HCT116 (cell line): ENCODE measurements around the gene IFNL2. TPM values are rescaled to one million over a fixed set of nuclear protein-coding genes. Genes with fewer than 3 reads are reported as not detected.

Experiments used
- ATAC-seq: fragments of 200-7000 bp; cut with Tn5 transposase; 2 replicates; pipeline ENCODE4 v1.9.1; 2020; ENCODE audit warnings: mild to moderate bottlenecking, moderate library complexity
- BruUV-seq: library from RNA; stranded (reverse); fragments of 400-500 nt; replicated peaks from 2 replicates; lab custom pipeline; 2021; lab: Mats Ljungman, UMichigan
- CTCF ChIA-PET: fragments of 300-600 bp; sonication (Branson Sonifier 250); formaldehyde crosslinking; loops from one replicate; lab custom pipeline; 2021; ENCODE audit warnings: antibody characterized with exemption; lab: Charles Lee
- POLR2A ChIA-PET: fragments of 300-600, 350-600 bp; sonication (Branson Sonifier 250); formaldehyde crosslinking; loops from one replicate; lab custom pipeline; 2021; ENCODE audit warnings: antibody characterized with exemption; lab: Charles Lee
- RAD21 ChIA-PET, 2 experiments: fragments of 300-600 bp; sonication (Branson Sonifier 250); formaldehyde crosslinking; loops; one replicate each; lab custom pipeline; 2023; ENCODE audit warnings: low total read pairs in 2 of 2; ENCODE audit not compliant: uncharacterized antibody in 2 of 2, unreplicated experiment in 2 of 2, low non-redundant PET in 1 of 2; lab: Charles Lee
- DNase-seq: peaks from one replicate; pipeline ENCODE4 v3.0.0-alpha.2; 2010; ENCODE audit warnings: low read depth, low spot score
- H2AFZ ChIP-seq: fragments of 200-600 bp; shearing (Covaris generic), sonication (generic); 2 replicates; pipeline ENCODE4 v1.6.1; 2017; ENCODE audit warnings: low read depth, mixed run types, mixed read lengths, antibody characterized with exemption, low read length; ENCODE audit not compliant: poor library complexity, severe bottlenecking
- H3K27ac ChIP-seq: 2 replicates; pipeline ENCODE4 v1.5.1; 2012; ENCODE audit warnings: low read depth, low read length
- H3K27me3 ChIP-seq: fragments of 200-600 bp; sonication (generic); 2 replicates; pipeline ENCODE4 v1.6.1; 2016; ENCODE audit warnings: mixed run types, low read length, mixed read lengths; ENCODE audit not compliant: insufficient read depth
- H3K36me3 ChIP-seq, 2 experiments: fragments of 200-500 bp in 1 of 2; fragments of 200-600 bp in 1 of 2; sonication (Bioruptor generic) in 1 of 2; sonication (generic) in 1 of 2; 2 replicates each; pipeline versions ENCODE4 v1.5.1 to v1.6.1; 2014 to 2016; ENCODE audit warnings: low read length in 2 of 2, inconsistent platforms in 1 of 2, mixed read lengths in 1 of 2, mixed run types in 1 of 2; ENCODE audit not compliant: insufficient read depth in 2 of 2, control insufficient read depth in 1 of 2
- H3K4me1 ChIP-seq, 2 experiments: fragments of 200-600 bp in 1 of 2; sonication (generic) in 1 of 2; 2 replicates each; pipeline versions ENCODE4 v1.5.1 to v1.6.1; 2012 to 2017; ENCODE audit warnings: low read length in 2 of 2, inconsistent platforms in 1 of 2, mild to moderate bottlenecking in 1 of 2, mixed read lengths in 1 of 2, mixed run types in 1 of 2, moderate library complexity in 1 of 2; ENCODE audit not compliant: insufficient read depth in 2 of 2, control insufficient read depth in 1 of 2
- H3K4me2 ChIP-seq: fragments of 200-600 bp; sonication (generic); 2 replicates; pipeline ENCODE4 v1.6.1; 2017; ENCODE audit warnings: mixed run types, low read length, mixed read lengths
- H3K4me3 ChIP-seq, 2 experiments: fragments of 200-600 bp in 1 of 2; sonication (generic) in 1 of 2; replicated peaks in 1 of 2; 2 replicates each; pipeline ENCODE4 v1.5.1; 2011 to 2016; ENCODE audit warnings: low read length in 2 of 2, control low read depth in 1 of 2, low read depth in 1 of 2, mild to moderate bottlenecking in 1 of 2, mixed read lengths in 1 of 2, mixed run types in 1 of 2
- H3K79me2 ChIP-seq: fragments of 200-600 bp; sonication (generic); 2 replicates; pipeline ENCODE4 v1.6.1; 2017; ENCODE audit warnings: mild to moderate bottlenecking, mixed run types, low read length, moderate library complexity, mixed read lengths; ENCODE audit not compliant: insufficient read depth
- H3K9ac ChIP-seq: fragments of 200-600 bp; sonication (generic); 2 replicates; pipeline ENCODE4 v1.6.1; 2016; ENCODE audit warnings: low read length, mixed read lengths
- H3K9me2 ChIP-seq: fragments of 200-600 bp; sonication (generic), shearing (Covaris generic); 2 replicates; pipeline ENCODE4 v1.6.1; 2017; ENCODE audit warnings: mixed run types, mild to moderate bottlenecking, moderate library complexity; ENCODE audit not compliant: insufficient read depth
- H3K9me3 ChIP-seq, 2 experiments: fragments of 200-500 bp in 1 of 2; fragments of 200-600 bp in 1 of 2; sonication (Bioruptor generic) in 1 of 2; sonication (generic) in 1 of 2; 2 replicates each; pipeline ENCODE4 v1.6.1; 2014 to 2017; ENCODE audit warnings: low read length in 2 of 2, mixed read lengths in 2 of 2, inconsistent platforms in 1 of 2, low read depth in 1 of 2, mild to moderate bottlenecking in 1 of 2, mixed run types in 1 of 2, moderate library complexity in 1 of 2; ENCODE audit not compliant: control insufficient read depth in 1 of 2, insufficient read depth in 1 of 2
- H4K20me1 ChIP-seq: fragments of 200-600 bp; sonication (generic), shearing (Covaris generic); 2 replicates; pipeline ENCODE4 v1.6.1; 2017; ENCODE audit warnings: mixed run types, mild to moderate bottlenecking, moderate library complexity; ENCODE audit not compliant: insufficient read depth
- CBX3 ChIP-seq: IDR thresholded peaks from 2 replicates; pipeline ENCODE4 v1.6.1; 2012; ENCODE audit warnings: low read depth
- CEBPB ChIP-seq: IDR thresholded peaks from 2 replicates; pipeline ENCODE4 v1.6.1; 2012; ENCODE audit warnings: low read depth
- EGR1 ChIP-seq: IDR thresholded peaks from 2 replicates; pipeline ENCODE4 v1.6.1; 2012; ENCODE audit warnings: low read depth
- ELF1 ChIP-seq: IDR thresholded peaks from 2 replicates; pipeline ENCODE4 v1.6.1; 2012; ENCODE audit warnings: low read depth, borderline replicate concordance
- EZH2 ChIP-seq: fragments of 200-600 bp; sonication (generic); IDR thresholded peaks from 2 replicates; pipeline ENCODE4 v1.6.1; 2017; ENCODE audit warnings: antibody characterized with exemption, mixed run types
- EZH2phosphoT487 ChIP-seq: fragments of 200-600 bp; IDR thresholded peaks from 2 replicates; pipeline ENCODE4 v1.6.1; 2018; ENCODE audit warnings: antibody characterized with exemption, borderline replicate concordance
- FOSL1 ChIP-seq: IDR thresholded peaks from 2 replicates; pipeline ENCODE4 v1.6.1; 2012; ENCODE audit warnings: low read depth
- JUND ChIP-seq: IDR thresholded peaks from 2 replicates; pipeline ENCODE4 v1.6.1; 2012
- POLR2A ChIP-seq: IDR thresholded peaks from 2 replicates; pipeline ENCODE4 v1.7.0; 2011; ENCODE audit warnings: borderline replicate concordance; ENCODE audit not compliant: insufficient read depth, insufficient read length; ENCODE audit errors: extremely low read depth
- RAD21 ChIP-seq: IDR thresholded peaks from 2 replicates; pipeline ENCODE4 v1.6.1; 2012; ENCODE audit warnings: low read depth, mild to moderate bottlenecking
- SIN3A ChIP-seq: IDR thresholded peaks from 2 replicates; pipeline ENCODE4 v1.6.1; 2012; ENCODE audit warnings: low read depth
- SP1 ChIP-seq: IDR thresholded peaks from 2 replicates; pipeline ENCODE4 v1.6.1; 2012; ENCODE audit warnings: low read depth
- SRF ChIP-seq: IDR thresholded peaks from 2 replicates; pipeline ENCODE4 v1.6.1; 2012; ENCODE audit warnings: low read depth
- YY1 ChIP-seq: IDR thresholded peaks from 2 replicates; pipeline ENCODE4 v1.6.1; 2011; ENCODE audit warnings: low read length, low read depth, moderate library complexity, mild to moderate bottlenecking; ENCODE audit not compliant: insufficient replicate concordance; ENCODE audit errors: extremely low read depth
- ZFX ChIP-seq: fragments of 450-650 bp; IDR thresholded peaks from 2 replicates; pipeline ENCODE4 v1.6.1; 2017
- ZNF274 ChIP-seq: fragments of 200-500 bp; sonication (Bioruptor generic); IDR thresholded peaks from 2 replicates; pipeline ENCODE4 v1.6.1; 2014; ENCODE audit warnings: mild to moderate bottlenecking, low read depth, low read length, inconsistent platforms
- intact Hi-C: fragments of 100-400 bp; cut with micrococcal nuclease; formaldehyde crosslinking; loops from 2 replicates; pipeline ENCODE4 v1.10.0; 2022
- total RNA-seq: library from RNA; stranded (reverse); gene quantifications from one replicate; pipeline ENCODE4 v1.2.1, GENCODE V29; 2021; ENCODE audit not compliant: unreplicated experiment
- TF ChIP-seq, protein P1 (sequence below): IDR thresholded peaks from 2 replicates; pipeline ENCODE4 v1.6.1; 2012
- TF ChIP-seq, protein P2 (sequence below): IDR thresholded peaks from 2 replicates; pipeline ENCODE4 v1.6.1; 2012
- TF ChIP-seq, protein P3 (sequence below): IDR thresholded peaks from 2 replicates; pipeline ENCODE4 v1.6.1; 2011; ENCODE audit warnings: mild to moderate bottlenecking, low read length, moderate library complexity; ENCODE audit not compliant: insufficient replicate concordance; ENCODE audit errors: extremely low read depth

The IFNL2 gene
- total RNA-seq, 1 experiment from 2014 or later = not detected

DNA sequence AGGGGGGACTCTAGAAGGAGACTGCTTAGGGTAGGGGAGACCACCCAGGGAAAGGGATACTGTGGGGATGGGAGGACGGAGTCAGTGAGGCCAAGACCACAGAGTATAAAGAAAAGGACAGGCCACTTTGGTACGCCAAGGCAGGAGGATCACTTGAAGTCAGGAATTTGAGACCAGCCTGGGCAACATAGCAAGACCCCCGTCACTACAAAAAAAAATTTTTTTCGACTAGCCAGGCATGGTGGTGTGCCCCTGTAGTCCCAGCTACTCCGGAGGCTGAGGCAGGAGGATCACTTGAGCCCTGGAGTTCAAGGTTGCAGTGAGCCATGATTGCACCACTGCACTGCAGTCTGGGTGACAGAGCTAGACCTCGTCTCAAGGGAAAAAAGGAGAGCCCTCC, 30.0 kb upstream of the IFNL2 start:
- DNase-seq = no peak
- no peaks in the 10 kb centered on the region for H3K79me2 ChIP-seq
- H3K36me3 ChIP-seq = no peaks in the 10 kb centered on the region
- no peaks in the 10 kb centered on the region for H3K9me3 ChIP-seq
- no peak overlapping the region for H3K4me3 ChIP-seq
- H3K9ac ChIP-seq = 0 out of 2 replicates have a peak overlapping the region, but pooled peaks have one; percentile 18
- no peaks in the 10 kb centered on the region for H3K27me3 ChIP-seq
- ATAC-seq = no peak
- BruUV-seq = no TSS peak
- H3K4me1 ChIP-seq = peaks cover 9 to 11% of the 10 kb centered on the region in 2 experiments; a peak in 3 of 4 replicates
- peak overlapping the region; percentile 61 for H3K4me2 ChIP-seq
- intact Hi-C loops = no loop called here
- H2AFZ ChIP-seq = peak overlapping the region; percentile 59
- no peak for TF ChIP-seq RAD21
- TF ChIP-seq, protein P1, sequence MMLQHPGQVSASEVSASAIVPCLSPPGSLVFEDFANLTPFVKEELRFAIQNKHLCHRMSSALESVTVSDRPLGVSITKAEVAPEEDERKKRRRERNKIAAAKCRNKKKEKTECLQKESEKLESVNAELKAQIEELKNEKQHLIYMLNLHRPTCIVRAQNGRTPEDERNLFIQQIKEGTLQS = no peak
- TF ChIP-seq SP1 = no peak
- no peak for TF ChIP-seq ELF1
- no peak for TF ChIP-seq FOSL1
- TF ChIP-seq EZH2 = no peak
- TF ChIP-seq EGR1 = no peak
- ChIA-PET RAD21 (no interaction called here), CTCF (interaction anchor here (1.0 kb wide), 1 partner anchor 14 kb away, joined by 3 read pairs; no protein-coding TSS in a partner anchor), POLR2A (interaction anchor here (0.9 kb wide), 1 partner anchor 608 kb away, joined by 3 read pairs; the partner anchor contains the start of gene FBL)
- no peaks in the 10 kb centered on the region for H3K9me2 ChIP-seq
- H3K27ac ChIP-seq = no peak overlapping the region; the same call in 1 of the 2 replicates
- H4K20me1 ChIP-seq = no peaks in the 10 kb centered on the region

- BruUV-seq = no TSS peak
- H3K9me2 ChIP-seq = no peaks in the 10 kb centered on the region
- no peaks in the 10 kb centered on the region for H4K20me1 ChIP-seq
- POLR2A ChIA-PET = no interaction called here
- H3K9me3 ChIP-seq = no peaks in the 10 kb centered on the region
- H3K9ac ChIP-seq = no peak overlapping the region
- DNase-seq (no peak), ATAC-seq (no peak)
- RAD21 ChIA-PET = no interaction called here
- intact Hi-C loops = no loop called here
- H3K79me2 ChIP-seq = no peaks in the 10 kb centered on the region
- CTCF ChIA-PET = no interaction called here
- TF ChIP-seq POLR2A = no peak
- TF ChIP-seq JUND = no peak
- no peak for TF ChIP-seq CEBPB
- TF ChIP-seq ZNF274 = no peak
- TF ChIP-seq CBX3 = no peak
- TF ChIP-seq SIN3A = no peak
- no peak for TF ChIP-seq EZH2
- TF ChIP-seq FOSL1 = no peak
- TF ChIP-seq, protein P2, sequence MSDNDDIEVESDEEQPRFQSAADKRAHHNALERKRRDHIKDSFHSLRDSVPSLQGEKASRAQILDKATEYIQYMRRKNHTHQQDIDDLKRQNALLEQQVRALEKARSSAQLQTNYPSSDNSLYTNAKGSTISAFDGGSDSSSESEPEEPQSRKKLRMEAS = no peak
- TF ChIP-seq SRF = no peak
- no peak for TF ChIP-seq EGR1
- TF ChIP-seq ZFX = no peak
- TF ChIP-seq, protein P1 = no peak
- TF ChIP-seq ELF1 = no peak
- no peak for TF ChIP-seq YY1
- TF ChIP-seq, protein P3, sequence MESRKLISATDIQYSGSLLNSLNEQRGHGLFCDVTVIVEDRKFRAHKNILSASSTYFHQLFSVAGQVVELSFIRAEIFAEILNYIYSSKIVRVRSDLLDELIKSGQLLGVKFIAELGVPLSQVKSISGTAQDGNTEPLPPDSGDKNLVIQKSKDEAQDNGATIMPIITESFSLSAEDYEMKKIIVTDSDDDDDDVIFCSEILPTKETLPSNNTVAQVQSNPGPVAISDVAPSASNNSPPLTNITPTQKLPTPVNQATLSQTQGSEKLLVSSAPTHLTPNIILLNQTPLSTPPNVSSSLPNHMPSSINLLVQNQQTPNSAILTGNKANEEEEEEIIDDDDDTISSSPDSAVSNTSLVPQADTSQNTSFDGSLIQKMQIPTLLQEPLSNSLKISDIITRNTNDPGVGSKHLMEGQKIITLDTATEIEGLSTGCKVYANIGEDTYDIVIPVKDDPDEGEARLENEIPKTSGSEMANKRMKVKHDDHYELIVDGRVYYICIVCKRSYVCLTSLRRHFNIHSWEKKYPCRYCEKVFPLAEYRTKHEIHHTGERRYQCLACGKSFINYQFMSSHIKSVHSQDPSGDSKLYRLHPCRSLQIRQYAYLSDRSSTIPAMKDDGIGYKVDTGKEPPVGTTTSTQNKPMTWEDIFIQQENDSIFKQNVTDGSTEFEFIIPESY = no peak
- TF ChIP-seq EZH2phosphoT487 = no peak
- H3K4me1 ChIP-seq = peaks cover 9 to 11% of the 10 kb centered on the region in 2 experiments; a peak in 3 of 4 replicates
- H2AFZ ChIP-seq = no peak overlapping the region
- H3K27me3 ChIP-seq = no peaks in the 10 kb centered on the region
- H3K4me2 ChIP-seq = no peak overlapping the region
- H3K4me3 ChIP-seq = no peak overlapping the region
- H3K36me3 ChIP-seq = no peaks in the 10 kb centered on the region
- H3K27ac ChIP-seq = no peak overlapping the region
These were observed 29.3 kb upstream of the IFNL2 start for GRCh38 chr19:39238944-39239343.
